ENCODE measurements around the gene TARP.

DNA sequence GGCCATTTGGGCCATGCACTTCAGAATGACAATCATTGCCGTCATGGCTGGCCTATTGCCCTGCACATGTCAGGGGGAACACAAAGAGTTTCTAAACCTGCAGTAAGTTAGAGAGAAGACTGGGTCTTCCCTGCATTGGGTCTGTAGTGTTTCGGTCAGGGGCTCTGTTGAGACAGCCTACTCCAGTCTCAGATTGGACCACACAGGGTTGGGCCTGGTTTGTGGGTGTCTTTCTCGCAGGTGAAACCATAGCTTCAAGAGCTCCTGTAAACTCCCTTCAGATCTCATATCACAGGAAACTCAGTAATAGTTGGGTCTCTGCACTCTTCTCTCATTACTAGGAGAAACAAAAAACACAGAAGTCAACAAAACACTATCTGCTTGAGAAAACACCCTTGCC, 7.3 kb upstream of the TARP start:
- TF ChIP-seq, protein P1, sequence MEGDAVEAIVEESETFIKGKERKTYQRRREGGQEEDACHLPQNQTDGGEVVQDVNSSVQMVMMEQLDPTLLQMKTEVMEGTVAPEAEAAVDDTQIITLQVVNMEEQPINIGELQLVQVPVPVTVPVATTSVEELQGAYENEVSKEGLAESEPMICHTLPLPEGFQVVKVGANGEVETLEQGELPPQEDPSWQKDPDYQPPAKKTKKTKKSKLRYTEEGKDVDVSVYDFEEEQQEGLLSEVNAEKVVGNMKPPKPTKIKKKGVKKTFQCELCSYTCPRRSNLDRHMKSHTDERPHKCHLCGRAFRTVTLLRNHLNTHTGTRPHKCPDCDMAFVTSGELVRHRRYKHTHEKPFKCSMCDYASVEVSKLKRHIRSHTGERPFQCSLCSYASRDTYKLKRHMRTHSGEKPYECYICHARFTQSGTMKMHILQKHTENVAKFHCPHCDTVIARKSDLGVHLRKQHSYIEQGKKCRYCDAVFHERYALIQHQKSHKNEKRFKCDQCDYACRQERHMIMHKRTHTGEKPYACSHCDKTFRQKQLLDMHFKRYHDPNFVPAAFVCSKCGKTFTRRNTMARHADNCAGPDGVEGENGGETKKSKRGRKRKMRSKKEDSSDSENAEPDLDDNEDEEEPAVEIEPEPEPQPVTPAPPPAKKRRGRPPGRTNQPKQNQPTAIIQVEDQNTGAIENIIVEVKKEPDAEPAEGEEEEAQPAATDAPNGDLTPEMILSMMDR (conservative IDR thresholded peaks at IDR 0.05; ENCODE audit: low read depth, low read length) = no peak
- TF ChIP-seq CEBPB (IDR thresholded peaks at IDR 0.05; ENCODE audit: low read depth, low read length) = no peak
- TF ChIP-seq, protein P2, sequence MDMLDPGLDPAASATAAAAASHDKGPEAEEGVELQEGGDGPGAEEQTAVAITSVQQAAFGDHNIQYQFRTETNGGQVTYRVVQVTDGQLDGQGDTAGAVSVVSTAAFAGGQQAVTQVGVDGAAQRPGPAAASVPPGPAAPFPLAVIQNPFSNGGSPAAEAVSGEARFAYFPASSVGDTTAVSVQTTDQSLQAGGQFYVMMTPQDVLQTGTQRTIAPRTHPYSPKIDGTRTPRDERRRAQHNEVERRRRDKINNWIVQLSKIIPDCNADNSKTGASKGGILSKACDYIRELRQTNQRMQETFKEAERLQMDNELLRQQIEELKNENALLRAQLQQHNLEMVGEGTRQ (IDR thresholded peaks at IDR 0.05; ENCODE audit: low read depth, low read length) = no peak
- TF ChIP-seq POLR2A (IDR thresholded peaks at IDR 0.05; ENCODE audit: low read depth, low read length) = no peak
